Neural crest cell (in vitro differentiated cells): ENCODE data around the gene CDH13. TPM values are rescaled to one million over a fixed set of nuclear protein-coding genes. Genes with fewer than 3 reads are reported as not detected.
A peak's percentile ranks its signal among the peaks of the same experiment; 100 is the strongest.

Experiments used
- DNase-seq: peaks from one replicate; pipeline ENCODE4 v3.0.0; 2021; ENCODE audit warnings: low read depth, mixed read lengths, low spot score
- H3K27ac Mint-ChIP-seq: one replicate; pipeline ENCODE4 v1.8.0; 2021; ENCODE audit warnings: mild to moderate bottlenecking, mixed read lengths; ENCODE audit not compliant: unreplicated experiment
- H3K27me3 Mint-ChIP-seq: 2 replicates; pipeline ENCODE4 v1.8.0; 2021; ENCODE audit warnings: low read depth, mild to moderate bottlenecking, mixed read lengths
- H3K36me3 Mint-ChIP-seq: 2 replicates; pipeline ENCODE4 v1.8.0; 2021; ENCODE audit warnings: low read depth, mild to moderate bottlenecking, mixed read lengths
- H3K4me1 Mint-ChIP-seq: 2 replicates; pipeline ENCODE4 v1.8.0; 2021; ENCODE audit warnings: mixed read lengths
- H3K4me3 Mint-ChIP-seq: one replicate; pipeline ENCODE4 v1.8.0; 2021; ENCODE audit warnings: mild to moderate bottlenecking, mixed read lengths
- H3K9me3 Mint-ChIP-seq: 2 replicates; pipeline ENCODE4 v1.8.0; 2021; ENCODE audit warnings: mixed read lengths
- CTCF ChIP-seq: fragments of 200-600 bp; sonication (generic); conservative IDR thresholded peaks from 2 replicates; pipeline ENCODE4 v1.5.0; 2021; ENCODE audit warnings: antibody characterized with exemption, mild to moderate bottlenecking
- total RNA-seq: library from RNA; stranded (reverse); gene quantifications from 2 replicates; pipeline ENCODE4 v1.2.1, GENCODE V29; 2021

CDH13 gene
- total RNA-seq, 1 donor from 2014 or later = 1.1 TPM

DNA sequence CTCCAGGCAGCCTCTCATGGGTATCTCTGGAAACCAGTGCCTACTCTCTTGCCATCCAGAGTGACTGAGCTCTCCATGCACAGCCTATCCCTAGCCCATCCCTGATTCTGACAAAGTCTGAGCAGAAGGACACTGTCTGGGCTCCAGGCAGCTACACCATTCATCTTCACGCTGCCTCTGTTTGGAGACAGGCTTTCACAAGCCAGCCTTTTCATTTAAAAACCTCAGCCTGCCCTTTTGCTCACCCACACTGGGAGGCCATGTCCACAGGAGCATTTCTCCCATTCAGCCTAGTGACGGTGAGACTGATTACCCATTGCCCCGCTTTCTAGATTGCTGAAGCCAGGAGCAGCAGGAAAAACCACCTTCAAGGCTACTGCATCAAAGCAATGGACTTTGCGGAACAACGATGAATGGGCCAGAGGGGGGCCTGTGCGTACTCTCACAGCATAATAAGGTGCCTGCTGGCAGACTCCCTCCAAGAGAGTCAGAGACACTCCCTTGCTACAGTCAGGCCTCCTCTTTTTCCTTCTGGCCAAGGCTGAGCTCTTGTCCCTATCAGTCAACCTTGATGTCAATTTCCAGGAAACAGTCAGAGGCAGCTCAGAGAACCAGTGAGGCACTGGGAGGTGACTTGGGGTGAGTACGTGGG lies 24.7 kb upstream of the CDH13 start:
- Mint-ChIP-seq H3K27me3 (no peaks in the 10 kb centered on the region), H3K4me1 (peaks cover 25% of the 10 kb centered on the region), H3K36me3 (peaks cover 1% of the 10 kb centered on the region), H3K4me3 (no peak overlapping the region), H3K9me3 (peaks cover 2% of the 10 kb centered on the region), H3K27ac (no peak overlapping the region)
- no peak for DNase-seq
- TF ChIP-seq CTCF = no peak

- no peak overlapping the region for H3K4me3 Mint-ChIP-seq
- H3K36me3 Mint-ChIP-seq = no peaks in the 10 kb centered on the region
- DNase-seq = peak; percentile 38
- no peak overlapping the region for H3K27ac Mint-ChIP-seq
- peak; percentile 72 for TF ChIP-seq CTCF
- no peaks in the 10 kb centered on the region for H3K27me3 Mint-ChIP-seq
- H3K4me1 Mint-ChIP-seq = peaks cover 25% of the 10 kb centered on the region
- peaks cover 2% of the 10 kb centered on the region for H3K9me3 Mint-ChIP-seq
Measured at GRCh38 chr16:82603784-82604411, 22.9 kb upstream of the CDH13 start.

- H3K9me3 Mint-ChIP-seq = peaks cover 2% of the 10 kb centered on the region
- no peak for DNase-seq
- H3K4me3 Mint-ChIP-seq = no peak overlapping the region
- no peak for TF ChIP-seq CTCF
- H3K27me3 Mint-ChIP-seq = no peaks in the 10 kb centered on the region
- peaks cover 25% of the 10 kb centered on the region for H3K4me1 Mint-ChIP-seq
- no peak overlapping the region for H3K27ac Mint-ChIP-seq
- no peaks in the 10 kb centered on the region for H3K36me3 Mint-ChIP-seq
Measured at GRCh38 chr16:82605076-82605475, 21.7 kb upstream of the CDH13 start.

- no peak overlapping the region for H3K27ac Mint-ChIP-seq
Measured at GRCh38 chr16:82605863-82606620, 20.7 kb upstream of the CDH13 start.

GRCh38 chr16:82609140-82609539 lies 17.6 kb upstream of the CDH13 start:
- TF ChIP-seq CTCF = no peak
- DNase-seq = no peak
- Mint-ChIP-seq H3K4me3 (no peak overlapping the region), H3K27me3 (peaks cover 2% of the 10 kb centered on the region), H3K27ac (no peak overlapping the region), H3K36me3 (no peaks in the 10 kb centered on the region), H3K4me1 (peaks cover 21% of the 10 kb centered on the region), H3K9me3 (no peaks in the 10 kb centered on the region)

More at GRCh38 chr16:82605863-82606620, 20.7 kb upstream of the CDH13 start:
- TF ChIP-seq CTCF = no peak
- no peaks in the 10 kb centered on the region for H3K27me3 Mint-ChIP-seq
- no peak overlapping the region for H3K4me3 Mint-ChIP-seq
- no peaks in the 10 kb centered on the region for H3K36me3 Mint-ChIP-seq
- peaks cover 25% of the 10 kb centered on the region for H3K4me1 Mint-ChIP-seq
- no peak for DNase-seq
- H3K9me3 Mint-ChIP-seq = no peaks in the 10 kb centered on the region
